Mucosa of descending colon (tissue), 3 donors: ENCODE results near the gene CBX8. TPM values are rescaled to one million over a fixed set of nuclear protein-coding genes. Genes with fewer than 3 reads are reported as not detected.
A peak's percentile ranks its signal among the peaks of the same experiment; 100 is the strongest.

Experiments used
- ATAC-seq: fragments of 200-7000 bp; cut with Tn5 transposase; one replicate; pipeline ENCODE4 v1.9.1; 2020; ENCODE audit warnings: mild to moderate bottlenecking, moderate library complexity
- DNase-seq, 3 donors: peaks; one replicate each; pipeline ENCODE4 v3.0.0-alpha.2; 2020
- H3K36me3 ChIP-seq: fragments of 200-600 bp; one replicate; pipeline ENCODE4 v1.8.0; 2021; ENCODE audit warnings: low read depth, mild to moderate bottlenecking
- H3K4me1 ChIP-seq: fragments of 200-600 bp; one replicate; pipeline ENCODE4 v1.8.0; 2021; ENCODE audit warnings: low read depth, mild to moderate bottlenecking
- H3K4me3 ChIP-seq: fragments of 200-600 bp; one replicate; pipeline ENCODE4 v1.8.0; 2021; ENCODE audit warnings: mild to moderate bottlenecking
- H3K9me3 ChIP-seq: fragments of 200-600 bp; one replicate; pipeline ENCODE4 v1.8.0; 2021; ENCODE audit warnings: mild to moderate bottlenecking
- CTCF ChIP-seq: fragments of 200-600 bp; IDR thresholded peaks from one replicate; pipeline ENCODE4 v1.8.0; 2022; ENCODE audit warnings: antibody characterized with exemption, mild to moderate bottlenecking
- intact Hi-C, 2 donors: fragments of 100-400 bp; cut with DNase I in 1 of 2; cut with micrococcal nuclease in 1 of 2; formaldehyde crosslinking; loops; one replicate each; pipeline versions ENCODE4 v1.11.0 to v1.11.1; 2022; cut with DNase I, micrococcal nuclease
- total RNA-seq, 3 donors: library from RNA; stranded (reverse); fragmentation: NEBNext Ultra II Directional in 2 of 3; extraction: Animal tissue kit (Norgen Biotek cat#: 25700) in 2 of 3; gene quantifications; one replicate each; pipeline versions ENCODE4 v1.2.1 to v1.2.4, GENCODE V29; 2021 to 2023
- donor health status: DM: no; HTN: no; CAD: no; lungs with moderate emphysema.
- donor health status: DM: no; HTN: no; CAD: no.
- donor health status: DM: no; HTN: yes; CAD: no.

CBX8 gene
- total RNA-seq, 3 donors from 2014 or later: 3.4 to 4.7 (median 4.0) TPM

GRCh38 chr17:79803997-79804855 is 7.3 kb upstream of the CBX8 start:
- H3K4me1 ChIP-seq: peaks cover 36% of the 10 kb centered on the region
- TF ChIP-seq CTCF: no peak
- no peaks in the 10 kb centered on the region for H3K36me3 ChIP-seq
- H3K4me3 ChIP-seq: no peak overlapping the region
- intact Hi-C loops: loop anchor here in 1 of 2 donors (10.0 kb wide), 1 partner anchor 191 kb away; no protein-coding TSS in a partner anchor
- no peaks in the 10 kb centered on the region for H3K9me3 ChIP-seq
- peak; percentile 34 for ATAC-seq
- DNase-seq: peak in 1 of 3 donors; percentile 64

GRCh38 chr17:79803421-79803996 is 6.6 kb upstream of the CBX8 start:
- no peak for ATAC-seq
- no peaks in the 10 kb centered on the region for H3K9me3 ChIP-seq
- TF ChIP-seq CTCF: no peak
- H3K4me1 ChIP-seq: peaks cover 42% of the 10 kb centered on the region
- intact Hi-C loops: loop anchor here in 1 of 2 donors (10.0 kb wide), 1 partner anchor 191 kb away; no protein-coding TSS in a partner anchor
- no peak for DNase-seq
- no peaks in the 10 kb centered on the region for H3K36me3 ChIP-seq
- no peak overlapping the region for H3K4me3 ChIP-seq

GRCh38 chr17:79802736-79803420 is 6.0 kb upstream of the CBX8 start:
- intact Hi-C loops: loop anchor here in 1 of 2 donors (10.0 kb wide), 1 partner anchor 192 kb away; no protein-coding TSS in a partner anchor
- no peaks in the 10 kb centered on the region for H3K36me3 ChIP-seq
- no peak overlapping the region for H3K4me3 ChIP-seq
- DNase-seq (no peak), ATAC-seq (no peak)
- no peaks in the 10 kb centered on the region for H3K9me3 ChIP-seq
- peaks cover 49% of the 10 kb centered on the region for H3K4me1 ChIP-seq
- no peak for TF ChIP-seq CTCF

- no peaks in the 10 kb centered on the region for H3K9me3 ChIP-seq
- ATAC-seq (no peak), DNase-seq (no peak)
- peaks cover under 1% of the 10 kb centered on the region for H3K36me3 ChIP-seq
- intact Hi-C loops: loop anchor here in 1 of 2 donors (10.0 kb wide), 1 partner anchor 193 kb away; no protein-coding TSS in a partner anchor
- no peak for TF ChIP-seq CTCF
- H3K4me3 ChIP-seq: no peak overlapping the region
- peaks cover 51% of the 10 kb centered on the region for H3K4me1 ChIP-seq
Observed at GRCh38 chr17:79802039-79802735, 5.3 kb upstream of the CBX8 start.
